Sigmoid colon (tissue), 7 donors: ENCODE results near the gene HMX3. TPM values are rescaled to one million over a fixed set of nuclear protein-coding genes. Genes with fewer than 3 reads are reported as not detected.

Experiments used
- DNase-seq: peaks from one replicate; pipeline ENCODE4 v3.0.0-alpha.2; 2019
- H3K27ac ChIP-seq, 4 donors: fragments of 200-600 bp; sonication (generic); one replicate each; pipeline ENCODE4 v1.5.1; 2016 to 2019; ENCODE audit warnings: mild to moderate bottlenecking in 1 of 4
- H3K27me3 ChIP-seq, 3 donors: fragments of 200-600 bp; sonication (generic); one replicate each; pipeline ENCODE4 v1.5.1; 2019; ENCODE audit warnings: mild to moderate bottlenecking in 1 of 3
- H3K36me3 ChIP-seq, 4 donors: fragments of 200-600 bp; sonication (generic); one replicate each; pipeline ENCODE4 v1.5.1; 2016 to 2019
- H3K4me1 ChIP-seq, 4 donors: fragments of 200-600 bp; sonication (generic); one replicate each; pipeline ENCODE4 v1.5.1; 2017 to 2019
- H3K4me3 ChIP-seq, 4 donors: fragments of 200-600 bp; sonication (generic); one replicate each; pipeline ENCODE4 v1.5.1; 2017 to 2019; ENCODE audit warnings: mild to moderate bottlenecking in 2 of 4, moderate library complexity in 1 of 4
- H3K9me3 ChIP-seq, 4 donors: fragments of 200-600 bp in 3 of 4; sonication (generic) in 3 of 4; one replicate each; pipeline versions ENCODE4 v1.5.1 to v1.6.1; 2013 to 2019
- EP300 ChIP-seq, 4 donors: sonication (generic); formaldehyde crosslinking; IDR thresholded peaks; one replicate each; pipeline ENCODE4 v1.6.1; 2017; ENCODE audit warnings: antibody characterized with exemption in 4 of 4
- POLR2A ChIP-seq, 2 donors: fragments of 450-650 bp; IDR thresholded peaks; one replicate each; pipeline ENCODE4 v1.6.1; 2016; ENCODE audit warnings: antibody characterized with exemption in 2 of 2, mild to moderate bottlenecking in 2 of 2, moderate library complexity in 2 of 2
- POLR2AphosphoS5 ChIP-seq, 4 donors: sonication (generic); formaldehyde crosslinking; IDR thresholded peaks; one replicate each; pipeline ENCODE4 v1.6.1; 2017; ENCODE audit warnings: antibody characterized with exemption in 4 of 4
- whole genome bisulfite sequencing, 2 donors: extraction: QIAGEN DNeasy Blood & Tissue Kit; methylation state at CpG; one replicate each; pipeline ENCODE4 v1.1.7; 2013; 5-methylcytosine and 5-hydroxymethylcytosine counted together
- intact Hi-C: fragments of 100-400 bp; cut with DNase I; formaldehyde crosslinking; loops from one replicate; pipeline ENCODE4 v1.15.1; 2023
- polyA plus RNA-seq, 3 donors: library from polyadenylated mRNA; stranded (reverse); fragments of 200-250 nt; gene quantifications; one replicate each; pipeline ENCODE4 v1.2.3, GENCODE V29; 2013
- total RNA-seq, 4 donors: library from RNA; depleted of rRNA; stranded (reverse); fragments of >200 nt; gene quantifications; one replicate each; pipeline ENCODE4 v1.1.0, GENCODE V29; 2016
- TF ChIP-seq, protein P1 (sequence below), 4 experiments: fragments of 450-650 bp in 3 of 4; fragments of 200-600 bp in 1 of 4; IDR thresholded peaks; one replicate each; pipeline ENCODE4 v1.5.1; 2016 to 2019; ENCODE audit warnings: antibody characterized with exemption in 4 of 4, mild to moderate bottlenecking in 3 of 4, moderate library complexity in 2 of 4
- donor health status: healthy with polysubstance abuse.
- donor health status: Bipolar disorder and iron deficiency.
- donor health status: healthy.

HMX3 gene
- total and polyA plus RNA-seq, 7 donors = 0.52 to 0.83 (median 0.68) TPM; not detected in 4

DNA sequence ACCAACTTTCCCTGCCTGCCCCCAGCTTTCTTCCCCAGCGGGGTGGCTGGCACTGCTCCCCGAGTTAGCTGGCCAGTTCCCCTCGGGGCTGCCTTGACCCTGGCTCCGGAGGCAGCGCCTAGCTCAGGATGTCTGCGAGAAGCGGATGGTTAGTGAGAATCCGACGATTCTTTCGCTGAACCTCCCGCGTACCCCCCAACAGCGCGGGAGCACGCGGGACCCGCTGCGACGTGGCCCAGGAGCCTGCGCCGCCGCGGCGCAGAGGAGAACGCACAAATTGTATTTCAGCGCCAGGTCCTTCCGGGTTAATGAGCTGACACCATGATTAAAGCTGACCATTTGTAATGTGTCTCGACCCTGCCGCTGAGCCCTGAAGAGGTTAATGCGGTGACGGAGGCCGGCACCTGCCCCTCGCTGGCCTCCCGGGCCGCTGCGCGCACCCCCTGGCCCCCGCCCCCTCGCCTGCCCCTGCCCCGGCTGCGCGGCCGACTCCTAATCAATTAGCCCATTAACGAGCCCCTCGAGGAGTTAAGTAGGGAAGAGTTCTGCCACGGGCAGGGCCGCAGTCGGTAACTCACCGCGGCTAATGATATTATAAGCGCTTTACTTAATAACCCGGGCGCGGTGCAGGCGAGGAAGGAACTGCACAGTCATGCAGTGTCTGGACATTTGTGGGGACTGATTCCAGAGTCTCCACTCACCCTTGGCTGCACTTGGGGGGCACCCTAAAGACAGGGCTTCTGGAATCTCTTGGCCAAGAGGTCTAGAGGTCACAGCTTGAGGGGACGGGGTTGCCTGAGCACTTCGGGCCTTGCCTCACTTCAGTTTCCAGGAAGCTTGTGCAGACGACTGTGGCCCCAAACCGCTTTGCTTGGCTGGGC, 10.5 kb downstream of the HMX3 start:
- intact Hi-C loops = no loop called here
- H3K36me3 ChIP-seq = no peaks in the 10 kb centered on the region
- no peaks in the 10 kb centered on the region for H3K9me3 ChIP-seq
- DNase-seq = no peak
- H3K27me3 ChIP-seq = peaks cover 94 to 100% (median 99%) of the 10 kb centered on the region in 3 donors
- H3K4me3 ChIP-seq = no peak overlapping the region
- TF ChIP-seq, protein P1, sequence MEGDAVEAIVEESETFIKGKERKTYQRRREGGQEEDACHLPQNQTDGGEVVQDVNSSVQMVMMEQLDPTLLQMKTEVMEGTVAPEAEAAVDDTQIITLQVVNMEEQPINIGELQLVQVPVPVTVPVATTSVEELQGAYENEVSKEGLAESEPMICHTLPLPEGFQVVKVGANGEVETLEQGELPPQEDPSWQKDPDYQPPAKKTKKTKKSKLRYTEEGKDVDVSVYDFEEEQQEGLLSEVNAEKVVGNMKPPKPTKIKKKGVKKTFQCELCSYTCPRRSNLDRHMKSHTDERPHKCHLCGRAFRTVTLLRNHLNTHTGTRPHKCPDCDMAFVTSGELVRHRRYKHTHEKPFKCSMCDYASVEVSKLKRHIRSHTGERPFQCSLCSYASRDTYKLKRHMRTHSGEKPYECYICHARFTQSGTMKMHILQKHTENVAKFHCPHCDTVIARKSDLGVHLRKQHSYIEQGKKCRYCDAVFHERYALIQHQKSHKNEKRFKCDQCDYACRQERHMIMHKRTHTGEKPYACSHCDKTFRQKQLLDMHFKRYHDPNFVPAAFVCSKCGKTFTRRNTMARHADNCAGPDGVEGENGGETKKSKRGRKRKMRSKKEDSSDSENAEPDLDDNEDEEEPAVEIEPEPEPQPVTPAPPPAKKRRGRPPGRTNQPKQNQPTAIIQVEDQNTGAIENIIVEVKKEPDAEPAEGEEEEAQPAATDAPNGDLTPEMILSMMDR (IDR thresholded peaks at IDR 0.05) = no peak
- no peak for TF ChIP-seq POLR2A (IDR thresholded peaks at IDR 0.05)
- no peak overlapping the region for H3K27ac ChIP-seq
- peaks cover 0 to 58% (median 46%) of the 10 kb centered on the region in 4 donors for H3K4me1 ChIP-seq
- WGBS, 2 donors = 4% methylated on average over 59 of the region's 59 CpGs

GRCh38 chr10:123146894-123147634, 11.3 kb downstream of the HMX3 start:
- 11 to 13% methylated on average over 24 of the region's 24 CpGs for WGBS, 2 donors
- DNase-seq = no peak

GRCh38 chr10:123147635-123148413, 12.1 kb downstream of the HMX3 start, which contains the start of gene HMX2:
Gene HMX2 (plus strand): TSS chr10:123148136. CDS start chr10:123148379, 243 bp downstream.
- no peak for DNase-seq
- WGBS, 2 donors = 2 to 4% methylated on average over 64 of the region's 64 CpGs
- no peaks in the 10 kb centered on the region for H3K9me3 ChIP-seq
- intact Hi-C loops = no loop called here
- H3K27ac ChIP-seq = no peak within 1 kb of the TSS
- no peaks in the 10 kb centered on the region for H3K36me3 ChIP-seq
- H3K4me3 ChIP-seq = no peak within 1 kb of the TSS
- peaks cover 82 to 100% (median 99%) of the 10 kb centered on the region in 3 donors for H3K27me3 ChIP-seq
- TF ChIP-seq, protein P1 (IDR thresholded peaks at IDR 0.05) = no peak
- TF ChIP-seq POLR2AphosphoS5 (IDR thresholded peaks at IDR 0.05) (no peak), POLR2A (IDR thresholded peaks at IDR 0.05) (no peak)
- peaks cover 0 to 55% (median 46%) of the 10 kb centered on the region in 4 donors for H3K4me1 ChIP-seq

More at GRCh38 chr10:123146894-123147634, 11.3 kb downstream of the HMX3 start:
- Histone ChIP-seq H3K27ac (no peak overlapping the region), H3K4me3 (no peak overlapping the region), H3K27me3 (peaks cover 90 to 100% (median 99%) of the 10 kb centered on the region in 3 donors), H3K9me3 (no peaks in the 10 kb centered on the region), H3K4me1 (peaks cover 0 to 62% (median 50%) of the 10 kb centered on the region in 4 donors), H3K36me3 (no peaks in the 10 kb centered on the region)
- intact Hi-C loops = no loop called here
- TF ChIP-seq POLR2A (IDR thresholded peaks at IDR 0.05) = no peak
- TF ChIP-seq EP300 (IDR thresholded peaks at IDR 0.05) = no peak
- TF ChIP-seq, protein P1 (IDR thresholded peaks at IDR 0.05) = no peak
- TF ChIP-seq POLR2AphosphoS5 (IDR thresholded peaks at IDR 0.05) = no peak

DNA sequence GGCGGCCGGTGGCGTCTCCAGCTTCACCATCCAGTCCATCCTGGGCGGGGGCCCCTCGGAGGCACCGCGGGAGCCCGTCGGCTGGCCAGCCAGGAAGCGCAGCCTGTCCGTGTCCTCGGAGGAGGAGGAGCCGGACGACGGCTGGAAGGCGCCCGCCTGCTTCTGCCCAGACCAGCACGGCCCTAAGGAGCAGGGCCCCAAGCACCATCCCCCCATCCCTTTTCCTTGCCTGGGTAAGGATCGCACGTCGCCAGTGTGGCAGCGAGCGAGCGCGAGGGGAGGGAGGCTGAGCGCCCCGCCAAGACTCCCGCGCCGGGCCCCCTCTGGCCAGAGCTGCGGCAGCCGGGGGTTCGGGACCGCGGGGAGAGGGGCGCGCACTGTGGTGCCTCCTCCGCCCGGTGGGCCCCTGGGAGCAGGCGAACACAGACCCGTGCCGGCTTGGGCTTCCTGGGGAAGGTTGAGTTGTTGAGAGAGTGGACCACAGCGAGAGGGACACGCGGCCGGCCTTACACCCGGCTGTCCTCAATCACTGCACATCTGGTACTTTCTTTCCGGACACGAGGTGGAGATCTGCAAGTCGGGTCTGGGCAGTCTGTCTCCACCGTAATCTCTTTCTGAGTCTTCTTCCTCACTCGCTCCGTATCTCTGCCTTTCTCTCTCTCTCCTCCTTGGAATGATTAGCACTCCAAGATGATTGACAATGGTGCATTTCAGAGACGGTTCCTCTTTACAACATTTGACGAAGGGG, 12.8 kb downstream of the HMX3 start:
- Histone ChIP-seq H3K27ac (no peak overlapping the region), H3K9me3 (no peaks in the 10 kb centered on the region), H3K4me3 (no peak overlapping the region), H3K36me3 (no peaks in the 10 kb centered on the region), H3K4me1 (peaks cover 0 to 54% (median 45%) of the 10 kb centered on the region in 4 donors), H3K27me3 (peaks cover 76 to 100% (median 94%) of the 10 kb centered on the region in 3 donors)
- no peak for TF ChIP-seq POLR2A (IDR thresholded peaks at IDR 0.05)
- TF ChIP-seq, protein P1 (IDR thresholded peaks at IDR 0.05) = no peak
- TF ChIP-seq EP300 (IDR thresholded peaks at IDR 0.05) = no peak
- intact Hi-C loops = no loop called here
- DNase-seq = no peak
- WGBS, 2 donors = 4 to 7% methylated on average over 55 of the region's 55 CpGs
